GM10266 (cell line): Measurements from ENCODE around the gene PCA3.
"Not testable (repeated sequence)": the region's sequence is repeated elsewhere in the genome, so short reads cannot be mapped to it uniquely, and the experiment has no call there.

ENCODE experiments used
- DNase-seq: peaks from one replicate; pipeline ENCODE4 v3.0.0; 2012; ENCODE audit errors: extremely low spot score
- TF ChIP-seq, protein P1 (sequence below): IDR thresholded peaks from 2 replicates; pipeline ENCODE4 v1.5.1; 2012; ENCODE audit warnings: mild to moderate bottlenecking, low read depth; ENCODE audit not compliant: control insufficient read depth, insufficient read depth; ENCODE audit errors: missing control alignments

Gene PCA3

DNA sequence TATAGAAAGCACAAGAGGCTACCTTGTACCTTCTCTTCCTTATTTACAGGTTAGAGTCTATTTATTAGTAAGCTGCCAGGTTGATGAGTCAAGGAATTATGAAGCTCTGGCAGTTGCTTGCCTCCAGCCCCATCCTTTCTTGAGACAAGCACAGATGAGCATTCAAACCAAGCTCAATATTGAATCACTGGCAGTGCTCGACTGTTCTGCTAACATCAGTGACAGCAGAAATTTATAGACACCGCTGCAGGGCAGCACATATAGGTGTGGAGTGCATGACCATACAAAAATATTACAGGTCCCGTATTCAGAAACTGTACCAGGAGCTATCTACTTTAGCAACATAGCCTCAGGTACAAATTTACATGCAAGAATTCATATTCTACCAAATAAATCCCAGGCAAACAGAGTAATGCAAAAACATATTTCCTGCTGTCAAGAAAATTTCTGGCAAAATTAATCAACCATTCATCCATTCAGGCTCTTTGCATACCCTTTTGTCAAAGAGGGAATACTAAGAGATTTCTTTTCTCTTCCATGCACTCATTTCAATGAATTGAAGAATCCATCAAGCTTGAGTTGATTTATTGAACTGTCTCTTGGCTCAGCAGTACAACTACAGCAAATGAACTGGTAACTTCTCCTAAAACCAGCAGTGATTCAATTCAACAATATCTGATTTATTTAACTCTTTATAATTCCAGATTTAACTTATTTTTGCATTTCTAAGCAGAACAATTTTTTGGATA is 26.9 kb upstream of the PCA3 start:
- TF ChIP-seq, protein P1, sequence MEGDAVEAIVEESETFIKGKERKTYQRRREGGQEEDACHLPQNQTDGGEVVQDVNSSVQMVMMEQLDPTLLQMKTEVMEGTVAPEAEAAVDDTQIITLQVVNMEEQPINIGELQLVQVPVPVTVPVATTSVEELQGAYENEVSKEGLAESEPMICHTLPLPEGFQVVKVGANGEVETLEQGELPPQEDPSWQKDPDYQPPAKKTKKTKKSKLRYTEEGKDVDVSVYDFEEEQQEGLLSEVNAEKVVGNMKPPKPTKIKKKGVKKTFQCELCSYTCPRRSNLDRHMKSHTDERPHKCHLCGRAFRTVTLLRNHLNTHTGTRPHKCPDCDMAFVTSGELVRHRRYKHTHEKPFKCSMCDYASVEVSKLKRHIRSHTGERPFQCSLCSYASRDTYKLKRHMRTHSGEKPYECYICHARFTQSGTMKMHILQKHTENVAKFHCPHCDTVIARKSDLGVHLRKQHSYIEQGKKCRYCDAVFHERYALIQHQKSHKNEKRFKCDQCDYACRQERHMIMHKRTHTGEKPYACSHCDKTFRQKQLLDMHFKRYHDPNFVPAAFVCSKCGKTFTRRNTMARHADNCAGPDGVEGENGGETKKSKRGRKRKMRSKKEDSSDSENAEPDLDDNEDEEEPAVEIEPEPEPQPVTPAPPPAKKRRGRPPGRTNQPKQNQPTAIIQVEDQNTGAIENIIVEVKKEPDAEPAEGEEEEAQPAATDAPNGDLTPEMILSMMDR, result no peak
- no peak for DNase-seq

DNA sequence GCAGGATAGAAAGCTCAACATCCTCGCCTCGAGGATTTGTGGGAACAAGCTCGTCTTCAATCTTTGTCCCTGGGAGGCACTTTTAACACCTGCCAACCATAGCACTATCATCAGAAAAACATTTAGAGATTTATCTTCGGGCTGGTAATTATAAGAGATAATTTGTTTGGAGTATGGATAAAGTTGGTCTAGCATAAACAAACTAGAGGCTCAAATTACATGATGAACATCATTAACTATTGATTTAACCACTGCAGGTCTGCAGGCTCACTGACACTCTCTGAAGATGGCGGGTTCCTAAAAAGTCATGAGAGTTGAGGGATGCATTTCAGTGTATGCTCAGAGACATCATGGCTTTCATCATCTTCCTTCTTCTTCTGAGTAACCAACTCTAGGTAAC is 25.8 kb upstream of the PCA3 start:
- no peak for DNase-seq
- TF ChIP-seq, protein P1, result no peak

DNA sequence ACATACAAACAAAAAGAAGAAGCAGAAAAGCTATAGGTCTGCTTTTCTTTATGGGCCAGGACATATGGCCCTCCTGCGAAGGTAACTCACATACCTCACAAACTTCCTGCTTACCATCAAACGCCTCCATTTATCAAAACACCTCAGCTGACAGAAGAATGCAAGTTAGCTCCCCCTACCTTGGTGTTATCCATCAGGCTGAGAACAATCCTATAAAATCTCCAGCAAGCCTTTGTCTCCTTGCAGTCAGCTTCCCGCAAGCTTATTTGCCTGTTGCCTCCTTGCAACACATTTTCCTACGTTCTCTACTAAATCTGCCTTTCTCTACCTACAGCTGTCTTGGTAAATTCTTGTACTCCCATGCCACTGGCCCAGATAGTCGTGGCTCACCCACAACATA is 22.7 kb upstream of the PCA3 start:
- TF ChIP-seq, protein P1, result no peak
- no peak for DNase-seq

DNA sequence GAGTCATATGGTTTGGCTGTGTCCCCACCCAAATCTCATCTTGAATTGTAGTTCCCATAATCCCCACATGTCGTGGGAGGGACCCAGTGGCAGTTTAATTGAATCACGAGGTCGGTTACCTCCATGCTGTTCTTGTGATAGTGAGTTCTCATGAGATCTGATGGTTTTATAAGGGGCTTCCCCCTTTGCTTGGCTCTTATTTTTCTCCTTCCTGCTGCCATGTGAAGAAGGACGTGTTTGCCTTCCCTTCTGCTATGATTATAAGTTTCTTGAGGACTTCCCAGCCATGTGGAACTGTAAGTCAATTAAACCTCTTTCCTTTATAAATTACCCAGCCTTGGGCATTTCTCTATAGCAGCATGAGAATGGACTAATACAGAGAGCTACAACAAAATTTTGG is 21.3 kb upstream of the PCA3 start:
- not testable (repeated sequence) for DNase-seq

DNA sequence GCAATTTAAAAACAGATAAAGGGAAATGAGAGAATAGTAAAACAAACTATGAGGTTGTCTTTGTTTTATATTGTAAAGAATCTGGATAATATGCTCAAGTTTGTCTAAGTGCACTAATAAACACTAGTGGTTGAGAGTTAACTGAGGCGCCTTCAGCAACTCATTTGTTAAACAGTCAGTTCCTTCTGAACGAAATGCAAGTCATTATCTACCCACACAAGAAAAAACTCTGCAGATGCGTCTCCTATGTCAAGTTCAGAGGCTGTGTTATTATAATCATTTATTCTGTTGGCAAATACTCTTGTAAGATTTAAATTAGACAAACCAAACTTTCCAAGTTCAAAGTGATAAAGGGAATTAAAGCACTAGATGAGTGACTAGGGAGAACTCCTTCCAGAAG is 20.3 kb upstream of the PCA3 start:
- TF ChIP-seq, protein P1, result no peak
- DNase-seq, result no peak

DNA sequence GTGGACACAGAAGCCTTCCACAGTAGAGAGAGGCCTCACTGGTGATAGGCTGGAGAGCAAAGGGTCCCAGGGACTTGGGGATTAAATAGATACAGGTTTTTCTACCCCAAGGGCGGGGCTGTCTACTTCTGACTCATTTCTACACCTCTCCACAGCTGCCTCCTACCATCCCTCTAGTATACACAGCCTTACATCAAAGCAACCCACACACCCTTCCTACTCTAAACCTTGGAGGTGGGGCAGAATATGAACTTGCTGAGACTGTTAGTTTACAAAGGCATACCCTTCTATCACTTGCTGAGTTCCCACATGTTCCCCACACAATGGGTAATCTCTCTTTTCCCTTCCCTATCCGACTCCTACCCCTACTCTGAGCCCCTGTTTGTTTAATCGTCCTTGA is 19.9 kb upstream of the PCA3 start:
- TF ChIP-seq, protein P1, result no peak
- peak; percentile 36 for DNase-seq

DNA sequence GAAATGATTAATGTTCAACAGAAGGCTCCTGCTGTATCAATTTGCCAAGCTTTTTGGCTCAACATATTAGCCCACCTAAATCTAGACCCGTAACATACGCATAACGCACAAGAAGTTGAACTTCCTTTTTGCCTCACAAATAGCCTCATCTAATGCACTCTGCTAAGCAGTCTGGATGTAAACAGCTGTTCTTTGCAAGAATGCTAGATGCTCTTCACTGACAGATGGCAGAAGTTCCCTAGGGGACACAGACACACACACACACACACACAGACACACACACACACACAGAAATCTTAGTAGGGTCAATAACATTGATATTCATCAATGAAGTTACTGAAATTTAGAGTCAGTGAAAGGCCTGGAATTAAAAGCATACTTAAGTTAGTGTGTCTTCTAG is 13.2 kb upstream of the PCA3 start:
- DNase-seq, result no peak
- TF ChIP-seq, protein P1, result no peak

DNA sequence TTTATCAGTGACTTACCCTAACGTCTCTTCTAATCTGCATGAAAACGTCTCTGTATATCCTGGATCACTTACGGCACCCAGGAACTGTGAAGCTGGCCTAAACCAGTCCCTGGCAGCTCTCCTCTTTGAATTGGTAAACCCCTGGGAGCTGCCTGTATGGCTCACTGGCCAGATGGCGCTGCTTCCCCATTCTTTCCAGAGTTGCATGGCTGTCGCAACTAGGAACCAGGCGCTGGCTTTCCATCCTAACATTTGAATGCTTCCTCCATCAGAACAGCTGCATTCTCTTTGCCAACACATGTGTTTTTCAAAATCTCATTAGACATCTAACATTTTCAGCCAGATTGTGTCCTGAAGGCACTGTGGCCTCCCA is 8.0 kb upstream of the PCA3 start:
- TF ChIP-seq, protein P1, result peak; percentile 27
- no peak for DNase-seq
